ENCODE measurements around the gene PODXL2.
A peak's percentile ranks its signal among the peaks of the same experiment; 100 is the strongest.
"Not testable (repeated sequence)": the region's sequence is repeated elsewhere in the genome, so short reads cannot be mapped to it uniquely, and the experiment has no call there.

Gene PODXL2

GRCh38 chr3:127651516-127652172, 22.7 kb downstream of the PODXL2 start:
- in situ Hi-C loops (cut with MboI; ENCODE audit: low pct_unique_long_range_greater_than_20kb, low sequenced_read_pairs) = no loop called here
- no peak for DNase-seq

- in situ Hi-C loops (cut with MboI; ENCODE audit: low pct_unique_long_range_greater_than_20kb, low sequenced_read_pairs) = no loop called here
Measured at GRCh38 chr3:127652246-127652995, 23.4 kb downstream of the PODXL2 start.

GRCh38 chr3:127654374-127654773, 25.4 kb downstream of the PODXL2 start:
- in situ Hi-C loops (cut with MboI; ENCODE audit: low pct_unique_long_range_greater_than_20kb, low sequenced_read_pairs) = no loop called here
- DNase-seq = no peak

More at GRCh38 chr3:127652246-127652995, 23.4 kb downstream of the PODXL2 start:
- peak; percentile 63 for DNase-seq

- in situ Hi-C loops (cut with MboI; ENCODE audit: low pct_unique_long_range_greater_than_20kb, low sequenced_read_pairs); DNase-seq: not testable (repeated sequence)
Measured at GRCh38 chr3:127654993-127655392, 26.0 kb downstream of the PODXL2 start.

GRCh38 chr3:127655641-127656040, 26.7 kb downstream of the PODXL2 start:
- DNase-seq = no peak
- in situ Hi-C loops (cut with MboI; ENCODE audit: low pct_unique_long_range_greater_than_20kb, low sequenced_read_pairs) = no loop called here

GRCh38 chr3:127656906-127657305, 27.9 kb downstream of the PODXL2 start:
- DNase-seq = no peak
- in situ Hi-C loops (cut with MboI; ENCODE audit: low pct_unique_long_range_greater_than_20kb, low sequenced_read_pairs) = no loop called here

- DNase-seq = no peak
- in situ Hi-C loops (cut with MboI; ENCODE audit: low pct_unique_long_range_greater_than_20kb, low sequenced_read_pairs) = no loop called here
Measured at GRCh38 chr3:127658234-127658633, 29.2 kb downstream of the PODXL2 start.

GRCh38 chr3:127660621-127661251, 31.8 kb downstream of the PODXL2 start:
- in situ Hi-C loops (cut with MboI; ENCODE audit: low pct_unique_long_range_greater_than_20kb, low sequenced_read_pairs) = no loop called here
- no peak for DNase-seq

GRCh38 chr3:127661600-127661999, 32.6 kb downstream of the PODXL2 start:
- DNase-seq = no peak
- in situ Hi-C loops (cut with MboI; ENCODE audit: low pct_unique_long_range_greater_than_20kb, low sequenced_read_pairs) = no loop called here

GRCh38 chr3:127662001-127662469, 33.0 kb downstream of the PODXL2 start:
- no peak for DNase-seq
- in situ Hi-C loops (cut with MboI; ENCODE audit: low pct_unique_long_range_greater_than_20kb, low sequenced_read_pairs) = no loop called here

- in situ Hi-C loops (cut with MboI; ENCODE audit: low pct_unique_long_range_greater_than_20kb, low sequenced_read_pairs) = no loop called here
- no peak for DNase-seq
Measured at GRCh38 chr3:127663151-127663550, 34.2 kb downstream of the PODXL2 start.

- in situ Hi-C loops (cut with MboI; ENCODE audit: low pct_unique_long_range_greater_than_20kb, low sequenced_read_pairs) = no loop called here
- DNase-seq = no peak
Measured at GRCh38 chr3:127665165-127665564, 36.2 kb downstream of the PODXL2 start.

GRCh38 chr3:127665586-127665985, 36.6 kb downstream of the PODXL2 start:
- in situ Hi-C loops (cut with MboI; ENCODE audit: low pct_unique_long_range_greater_than_20kb, low sequenced_read_pairs) = no loop called here
- no peak for DNase-seq

GRCh38 chr3:127666676-127667075, 37.7 kb downstream of the PODXL2 start:
- DNase-seq = no peak

GRCh38 chr3:127667119-127667681, 38.2 kb downstream of the PODXL2 start:
- in situ Hi-C loops (cut with MboI; ENCODE audit: low pct_unique_long_range_greater_than_20kb, low sequenced_read_pairs) = no loop called here
- no peak for DNase-seq

More at GRCh38 chr3:127666676-127667075, 37.7 kb downstream of the PODXL2 start:
- in situ Hi-C loops (cut with MboI; ENCODE audit: low pct_unique_long_range_greater_than_20kb, low sequenced_read_pairs) = no loop called here

GRCh38 chr3:127668906-127669305, 39.9 kb downstream of the PODXL2 start:
- in situ Hi-C loops (cut with MboI; ENCODE audit: low pct_unique_long_range_greater_than_20kb, low sequenced_read_pairs) = no loop called here
- no peak for DNase-seq

- DNase-seq = no peak
- in situ Hi-C loops (cut with MboI; ENCODE audit: low pct_unique_long_range_greater_than_20kb, low sequenced_read_pairs) = no loop called here
Measured at GRCh38 chr3:127669541-127670228, 40.7 kb downstream of the PODXL2 start.

GRCh38 chr3:127670229-127670559, 41.2 kb downstream of the PODXL2 start:
- in situ Hi-C loops (cut with MboI; ENCODE audit: low pct_unique_long_range_greater_than_20kb, low sequenced_read_pairs) = no loop called here
- no peak for DNase-seq

- no peak for DNase-seq
- in situ Hi-C loops (cut with MboI; ENCODE audit: low pct_unique_long_range_greater_than_20kb, low sequenced_read_pairs) = no loop called here
Measured at GRCh38 chr3:127670761-127671522, 42.0 kb downstream of the PODXL2 start.
